ENCODE measurements around the gene GSTM1.
"Not testable (repeated sequence)": the region's sequence is repeated elsewhere in the genome, so short reads cannot be mapped to it uniquely, and the experiment has no call there.

GSTM1 gene

GRCh38 chr1:109705411-109705810, 17.8 kb downstream of the GSTM1 start:
- TF ChIP-seq CTCF (IDR thresholded peaks at IDR 0.05; ENCODE audit: low read depth, low read length, poor library complexity, severe bottlenecking) (no peak), EZH2phosphoT487 (IDR thresholded peaks at IDR 0.05; ENCODE audit: borderline replicate concordance, low read length) (no peak)
- Histone ChIP-seq H3F3A (ENCODE audit: control insufficient read depth, insufficient read depth) (no peaks in the 10 kb centered on the region), H3K27me3 (ENCODE audit: control insufficient read depth, low read length) (no peaks in the 10 kb centered on the region), H4K20me1 (ENCODE audit: control insufficient read depth, insufficient read depth, low read depth, low read length) (no peaks in the 10 kb centered on the region), H3K4me3 (ENCODE audit: low read length) (no peak overlapping the region), H3K36me3 (ENCODE audit: control insufficient read depth, low read length) (no peaks in the 10 kb centered on the region), H3K79me2 (ENCODE audit: control insufficient read depth, low read length) (no peaks in the 10 kb centered on the region), H3K9me3 (ENCODE audit: control insufficient read depth, insufficient read depth, low read length) (peaks cover 7% of the 10 kb centered on the region; the same call in 1 of the 2 replicates), H3K4me1 (ENCODE audit: control insufficient read depth, low read length) (no peaks in the 10 kb centered on the region), H3K4me2 (ENCODE audit: low read length) (no peak overlapping the region), H3K9me2 (replicated peaks; ENCODE audit: control insufficient read depth, low read length) (no peaks in the 10 kb centered on the region), H3K27ac (ENCODE audit: low read depth, low read length) (no peak overlapping the region)

- not testable (repeated sequence) for H3F3A ChIP-seq (ENCODE audit: control insufficient read depth, insufficient read depth); H4K20me1 ChIP-seq (ENCODE audit: control insufficient read depth, insufficient read depth, low read depth, low read length); H3K9me2 ChIP-seq (replicated peaks; ENCODE audit: control insufficient read depth, low read length); H3K36me3 ChIP-seq (ENCODE audit: control insufficient read depth, low read length); H3K27me3 ChIP-seq (ENCODE audit: control insufficient read depth, low read length); H3K9me3 ChIP-seq (ENCODE audit: control insufficient read depth, insufficient read depth, low read length); H3K4me3 ChIP-seq (ENCODE audit: low read length); H3K27ac ChIP-seq (ENCODE audit: low read depth, low read length); H3K79me2 ChIP-seq (ENCODE audit: control insufficient read depth, low read length); H3K4me1 ChIP-seq (ENCODE audit: control insufficient read depth, low read length); H3K4me2 ChIP-seq (ENCODE audit: low read length)
Measured at GRCh38 chr1:109708949-109709348, 21.3 kb downstream of the GSTM1 start.

GRCh38 chr1:109709822-109710221, 22.2 kb downstream of the GSTM1 start:
- H3K79me2 ChIP-seq (ENCODE audit: control insufficient read depth, low read length); H3K27me3 ChIP-seq (ENCODE audit: control insufficient read depth, low read length); H3K4me2 ChIP-seq (ENCODE audit: low read length); H3K27ac ChIP-seq (ENCODE audit: low read depth, low read length); H3K4me1 ChIP-seq (ENCODE audit: control insufficient read depth, low read length); H3K36me3 ChIP-seq (ENCODE audit: control insufficient read depth, low read length); H3F3A ChIP-seq (ENCODE audit: control insufficient read depth, insufficient read depth); H4K20me1 ChIP-seq (ENCODE audit: control insufficient read depth, insufficient read depth, low read depth, low read length); H3K4me3 ChIP-seq (ENCODE audit: low read length); H3K9me3 ChIP-seq (ENCODE audit: control insufficient read depth, insufficient read depth, low read length); H3K9me2 ChIP-seq (replicated peaks; ENCODE audit: control insufficient read depth, low read length): not testable (repeated sequence)

GRCh38 chr1:109711593-109712320, 24.1 kb downstream of the GSTM1 start, which contains the start of gene GSTM5:
GSTM5 (plus strand) TSS chr1:109712251; CDS start chr1:109712313, 62 bp downstream.
- H3K4me3 ChIP-seq (ENCODE audit: low read length); H3K4me2 ChIP-seq (ENCODE audit: low read length); H3F3A ChIP-seq (ENCODE audit: control insufficient read depth, insufficient read depth); H3K27ac ChIP-seq (ENCODE audit: low read depth, low read length); H4K20me1 ChIP-seq (ENCODE audit: control insufficient read depth, insufficient read depth, low read depth, low read length); H3K9me3 ChIP-seq (ENCODE audit: control insufficient read depth, insufficient read depth, low read length); H3K4me1 ChIP-seq (ENCODE audit: control insufficient read depth, low read length); H3K27me3 ChIP-seq (ENCODE audit: control insufficient read depth, low read length); H3K79me2 ChIP-seq (ENCODE audit: control insufficient read depth, low read length); H3K36me3 ChIP-seq (ENCODE audit: control insufficient read depth, low read length); H3K9me2 ChIP-seq (replicated peaks; ENCODE audit: control insufficient read depth, low read length): not testable (repeated sequence)

- Histone ChIP-seq H3K9me2 (replicated peaks; ENCODE audit: control insufficient read depth, low read length) (no peaks in the 10 kb centered on the region), H3K4me1 (ENCODE audit: control insufficient read depth, low read length) (no peaks in the 10 kb centered on the region), H3K4me3 (ENCODE audit: low read length) (no peak overlapping the region), H3F3A (ENCODE audit: control insufficient read depth, insufficient read depth) (no peaks in the 10 kb centered on the region), H3K4me2 (ENCODE audit: low read length) (no peak overlapping the region), H3K27me3 (ENCODE audit: control insufficient read depth, low read length) (0 out of 2 replicates have a peak, but pooled peaks cover 3% of the 10 kb centered on the region), H3K27ac (ENCODE audit: low read depth, low read length) (no peak overlapping the region), H3K36me3 (ENCODE audit: control insufficient read depth, low read length) (no peaks in the 10 kb centered on the region), H3K9me3 (ENCODE audit: control insufficient read depth, insufficient read depth, low read length) (peaks cover 7% of the 10 kb centered on the region; the same call in 1 of the 2 replicates), H4K20me1 (ENCODE audit: control insufficient read depth, insufficient read depth, low read depth, low read length) (no peaks in the 10 kb centered on the region), H3K79me2 (ENCODE audit: control insufficient read depth, low read length) (no peaks in the 10 kb centered on the region)
- no peak for TF ChIP-seq CTCF (IDR thresholded peaks at IDR 0.05; ENCODE audit: low read depth, low read length, poor library complexity, severe bottlenecking)
- TF ChIP-seq EZH2phosphoT487 (IDR thresholded peaks at IDR 0.05; ENCODE audit: borderline replicate concordance, low read length), result no peak
Measured at GRCh38 chr1:109712321-109712864, 24.8 kb downstream of the GSTM1 start.
